GM21786 (cell line): ENCODE results near the gene WDR37.
A peak's percentile ranks its signal among the peaks of the same experiment; 100 is the strongest.
"Not testable (repeated sequence)": the region's sequence is repeated elsewhere in the genome, so short reads cannot be mapped to it uniquely, and the experiment has no call there.

Experiments
- ATAC-seq: cut with Tn5 transposase; IDR thresholded peaks from one replicate; pipeline ENCODE4 v1.9.1; 2021; ENCODE audit not compliant: unreplicated experiment

The WDR37 gene

GRCh38 chr10:1056326-1057105, at the start of gene WDR37:
WDR37 (plus strand) TSS chr10:1056385; CDS start chr10:1072156, 15,771 bp downstream.
- ATAC-seq = peak; percentile 97

GRCh38 chr10:1006573-1006972, 49.6 kb upstream of the WDR37 start:
- ATAC-seq = no peak

- no peak for ATAC-seq
These were observed 48.6 kb upstream of the WDR37 start for GRCh38 chr10:1007583-1007982.

- ATAC-seq = no peak
These were observed 47.1 kb upstream of the WDR37 start for GRCh38 chr10:1009071-1009494.

- ATAC-seq = not testable (repeated sequence)
These were observed 46.2 kb upstream of the WDR37 start for GRCh38 chr10:1009947-1010346.

- no peak for ATAC-seq
These were observed 45.5 kb upstream of the WDR37 start for GRCh38 chr10:1010703-1011102.

- ATAC-seq = no peak
These were observed 44.5 kb upstream of the WDR37 start for GRCh38 chr10:1011696-1012095.

GRCh38 chr10:1015688-1016087, 40.5 kb upstream of the WDR37 start:
- ATAC-seq = no peak

GRCh38 chr10:1019362-1019761, 36.8 kb upstream of the WDR37 start:
- ATAC-seq = no peak

GRCh38 chr10:1020460-1020859, 35.7 kb upstream of the WDR37 start:
- no peak for ATAC-seq

GRCh38 chr10:1020958-1021357, 35.2 kb upstream of the WDR37 start:
- ATAC-seq = no peak

GRCh38 chr10:1022413-1022812, 33.8 kb upstream of the WDR37 start:
- ATAC-seq = no peak

GRCh38 chr10:1024103-1024502, 32.1 kb upstream of the WDR37 start:
- no peak for ATAC-seq

GRCh38 chr10:1025683-1026082, 30.5 kb upstream of the WDR37 start, which contains the start of gene IDI2:
IDI2 (minus strand) TSS chr10:1025859; CDS start chr10:1024723, 1,136 bp downstream.
- no peak for ATAC-seq

GRCh38 chr10:1026578-1026977, 29.6 kb upstream of the WDR37 start:
- ATAC-seq = no peak

GRCh38 chr10:1029838-1030237, 26.3 kb upstream of the WDR37 start:
- ATAC-seq = no peak

GRCh38 chr10:1033601-1034000, 22.6 kb upstream of the WDR37 start:
- ATAC-seq = no peak

GRCh38 chr10:1034758-1035157, 21.4 kb upstream of the WDR37 start:
- ATAC-seq = no peak

GRCh38 chr10:1035201-1035600, 21.0 kb upstream of the WDR37 start:
- ATAC-seq = no peak

GRCh38 chr10:1036341-1036791, 19.8 kb upstream of the WDR37 start:
- ATAC-seq = peak; percentile 87

GRCh38 chr10:1037098-1037497, 19.1 kb upstream of the WDR37 start:
- ATAC-seq = no peak

GRCh38 chr10:1038769-1039168, 17.4 kb upstream of the WDR37 start:
- not testable (repeated sequence) for ATAC-seq

- ATAC-seq = no peak
These were observed 16.1 kb upstream of the WDR37 start for GRCh38 chr10:1040133-1040532.
